Mesenchymal stem cell (in vitro differentiated cells and primary cell): ENCODE results near the gene MRPL38.

ENCODE experiments used
- DNase-seq: peaks from one replicate; pipeline ENCODE4 v3.0.0-alpha.2; 2013
- H2AFZ ChIP-seq: one replicate; pipeline ENCODE4 v1.6.1; 2013; ENCODE audit warnings: low read depth, mild to moderate bottlenecking, control low read depth, inconsistent platforms, low read length, moderate library complexity
- H2AK5ac ChIP-seq: 2 replicates; pipeline ENCODE4 v1.6.1; 2013; ENCODE audit warnings: low read length, moderate library complexity, mild to moderate bottlenecking, inconsistent platforms; ENCODE audit not compliant: severe bottlenecking
- H2BK120ac ChIP-seq: one replicate; pipeline ENCODE4 v1.6.1; 2013; ENCODE audit warnings: low read depth, mild to moderate bottlenecking, inconsistent platforms, low read length, moderate library complexity
- H2BK12ac ChIP-seq, 2 experiments: one replicate each; pipeline ENCODE4 v1.6.1; 2013; ENCODE audit warnings: inconsistent platforms in 2 of 2, low read length in 2 of 2, mild to moderate bottlenecking in 2 of 2, moderate library complexity in 2 of 2, control low read depth in 1 of 2
- H2BK15ac ChIP-seq: one replicate; pipeline ENCODE4 v1.6.1; 2013; ENCODE audit warnings: mild to moderate bottlenecking, low read depth, inconsistent platforms; ENCODE audit not compliant: poor library complexity, severe bottlenecking
- H2BK5ac ChIP-seq: 2 replicates; pipeline ENCODE4 v1.6.1; 2013; ENCODE audit warnings: low read depth, mild to moderate bottlenecking, low read length, control low read depth, inconsistent platforms; ENCODE audit not compliant: poor library complexity, severe bottlenecking
- H3K14ac ChIP-seq, 2 experiments: one replicate each; pipeline ENCODE4 v1.6.1; 2013; ENCODE audit warnings: inconsistent platforms in 2 of 2, low read length in 2 of 2, control low read depth in 1 of 2, mild to moderate bottlenecking in 1 of 2, moderate library complexity in 1 of 2
- H3K18ac ChIP-seq, 2 experiments: one replicate each; pipeline ENCODE4 v1.6.1; 2013; ENCODE audit warnings: inconsistent platforms in 2 of 2, low read length in 2 of 2, control low read depth in 1 of 2, low read depth in 1 of 2, mild to moderate bottlenecking in 1 of 2
- H3K23ac ChIP-seq, 2 experiments: one replicate each; pipeline ENCODE4 v1.6.1; 2013; ENCODE audit warnings: inconsistent platforms in 2 of 2, low read length in 2 of 2, mild to moderate bottlenecking in 2 of 2, moderate library complexity in 2 of 2, control low read depth in 1 of 2
- H3K27ac ChIP-seq: 2 replicates; pipeline ENCODE4 v1.5.1; 2013; ENCODE audit warnings: mild to moderate bottlenecking, moderate library complexity, low read length, control low read depth, inconsistent platforms; ENCODE audit not compliant: poor library complexity, severe bottlenecking
- H3K27me3 ChIP-seq, 2 experiments: 2 replicates each; pipeline versions ENCODE4 v1.6.1 to v1.7.0; 2013; ENCODE audit warnings: low read length in 2 of 2, mild to moderate bottlenecking in 2 of 2, moderate library complexity in 2 of 2, control low read depth in 1 of 2, inconsistent platforms in 1 of 2; ENCODE audit not compliant: control insufficient read depth in 1 of 2, insufficient read depth in 1 of 2
- H3K36me3 ChIP-seq, 2 experiments: 2 replicates each; pipeline versions ENCODE4 v1.6.1 to v1.7.0; 2013; ENCODE audit warnings: low read length in 2 of 2, control low read depth in 1 of 2, inconsistent platforms in 1 of 2, low read depth in 1 of 2, mild to moderate bottlenecking in 1 of 2; ENCODE audit not compliant: insufficient read depth in 2 of 2, control insufficient read depth in 1 of 2
- H3K4ac ChIP-seq, 2 experiments: one replicate each; pipeline ENCODE4 v1.6.1; 2013; ENCODE audit warnings: inconsistent platforms in 2 of 2, low read length in 2 of 2, mild to moderate bottlenecking in 2 of 2, moderate library complexity in 2 of 2, control low read depth in 1 of 2, low read depth in 1 of 2
- H3K4me1 ChIP-seq: 2 replicates; pipeline ENCODE4 v1.6.1; 2013; ENCODE audit warnings: low read depth, low read length, control low read depth; ENCODE audit not compliant: control insufficient read depth, insufficient read depth
- H3K4me2 ChIP-seq: 2 replicates; pipeline ENCODE4 v1.6.1; 2013; ENCODE audit warnings: low read length, mild to moderate bottlenecking, inconsistent platforms; ENCODE audit not compliant: poor library complexity, severe bottlenecking
- H3K4me3 ChIP-seq, 2 experiments: 2 replicates each; pipeline versions ENCODE4 v1.5.1 to v1.7.0; 2013; ENCODE audit warnings: low read length in 2 of 2, mild to moderate bottlenecking in 2 of 2, control low read depth in 1 of 2, low read depth in 1 of 2; ENCODE audit not compliant: insufficient read depth in 1 of 2
- H3K79me1 ChIP-seq: replicated peaks from 2 replicates; pipeline ENCODE4 v1.6.1; 2013; ENCODE audit warnings: mild to moderate bottlenecking, control low read depth, low read length, inconsistent platforms; ENCODE audit not compliant: poor library complexity, severe bottlenecking
- H3K9ac ChIP-seq: 2 replicates; pipeline ENCODE4 v1.7.0; 2013; ENCODE audit warnings: mild to moderate bottlenecking, low read length, moderate library complexity
- H3K9me3 ChIP-seq: 2 replicates; pipeline ENCODE4 v1.7.0; 2013; ENCODE audit warnings: mild to moderate bottlenecking, low read length; ENCODE audit not compliant: control insufficient read depth
- H4K8ac ChIP-seq: one replicate; pipeline ENCODE4 v1.6.1; 2013; ENCODE audit warnings: inconsistent platforms, mild to moderate bottlenecking, low read length, moderate library complexity
- H4K91ac ChIP-seq: one replicate; pipeline ENCODE4 v1.6.1; 2013; ENCODE audit warnings: mild to moderate bottlenecking, low read length, inconsistent platforms
- WGBS: methylation state at CpG from one replicate; pipeline ENCODE4 v1.1.7; 2013; ENCODE audit warnings: mixed read lengths; 5-methylcytosine and 5-hydroxymethylcytosine counted together

The MRPL38 gene

GRCh38 chr17:75927286-75927922 is 22.7 kb upstream of the MRPL38 start:
- H3K4me2 ChIP-seq = no peak overlapping the region
- H3K4me3 ChIP-seq = no peak overlapping the region
- no peak overlapping the region for H2BK5ac ChIP-seq
- H3K18ac ChIP-seq = no peak overlapping the region
- H3K23ac ChIP-seq = no peak overlapping the region
- no peaks in the 10 kb centered on the region for H3K79me1 ChIP-seq
- H3K9me3 ChIP-seq = no peaks in the 10 kb centered on the region
- no peak overlapping the region for H2AFZ ChIP-seq
- no peak overlapping the region for H2AK5ac ChIP-seq
- no peak overlapping the region for H2BK15ac ChIP-seq
- no peak overlapping the region for H2BK12ac ChIP-seq
- no peaks in the 10 kb centered on the region for H3K27me3 ChIP-seq
- WGBS = 84% methylated on average over 6 of the region's 6 CpGs
- H4K91ac ChIP-seq = no peak overlapping the region
- no peak overlapping the region for H3K27ac ChIP-seq
- H3K4ac ChIP-seq = no peak overlapping the region
- peak; percentile 23 for DNase-seq
- no peaks in the 10 kb centered on the region for H3K4me1 ChIP-seq
- no peak overlapping the region for H2BK120ac ChIP-seq
- no peak overlapping the region for H3K14ac ChIP-seq
- no peak overlapping the region for H4K8ac ChIP-seq
- no peak overlapping the region for H3K9ac ChIP-seq
- peaks cover 18 to 45% of the 10 kb centered on the region in 2 experiments for H3K36me3 ChIP-seq

- Histone ChIP-seq H2BK5ac (no peak overlapping the region), H3K79me1 (no peaks in the 10 kb centered on the region), H3K36me3 (peaks cover 24 to 50% of the 10 kb centered on the region in 2 experiments), H3K23ac (no peak overlapping the region), H2BK120ac (no peak overlapping the region), H3K14ac (no peak overlapping the region), H3K27me3 (no peaks in the 10 kb centered on the region), H3K9me3 (no peaks in the 10 kb centered on the region), H4K91ac (no peak overlapping the region), H4K8ac (no peak overlapping the region), H2BK15ac (no peak overlapping the region), H2BK12ac (no peak overlapping the region), H3K18ac (no peak overlapping the region), H3K4ac (no peak overlapping the region), H3K4me1 (no peaks in the 10 kb centered on the region), H2AK5ac (no peak overlapping the region), H3K27ac (no peak overlapping the region), H3K4me3 (no peak overlapping the region), H3K4me2 (no peak overlapping the region), H3K9ac (no peak overlapping the region), H2AFZ (no peak overlapping the region)
- no peak for DNase-seq
- WGBS = 91% methylated on average over 4 of the region's 4 CpGs
Observed at GRCh38 chr17:75926456-75926855, 21.8 kb upstream of the MRPL38 start.

GRCh38 chr17:75925912-75926311 is 21.2 kb upstream of the MRPL38 start:
- H3K18ac ChIP-seq = no peak overlapping the region
- no peak overlapping the region for H2AFZ ChIP-seq

GRCh38 chr17:75925103-75925502 is 20.4 kb upstream of the MRPL38 start:
- no peak overlapping the region for H2AK5ac ChIP-seq
- no peak overlapping the region for H3K4ac ChIP-seq
- peaks cover 25 to 45% of the 10 kb centered on the region in 2 experiments for H3K36me3 ChIP-seq
- H3K4me2 ChIP-seq = no peak overlapping the region
- no peak overlapping the region for H3K9ac ChIP-seq
- no peak overlapping the region for H2BK120ac ChIP-seq
- H2AFZ ChIP-seq = no peak overlapping the region
- no peak overlapping the region for H4K8ac ChIP-seq
- H4K91ac ChIP-seq = no peak overlapping the region
- H3K9me3 ChIP-seq = no peaks in the 10 kb centered on the region
- no peak overlapping the region for H3K23ac ChIP-seq
- H3K4me1 ChIP-seq = peaks cover under 1% of the 10 kb centered on the region
- H2BK5ac ChIP-seq = no peak overlapping the region
- H2BK12ac ChIP-seq = no peak overlapping the region
- H3K27ac ChIP-seq = no peak overlapping the region
- H3K4me3 ChIP-seq = no peak overlapping the region
- no peak for DNase-seq
- H3K14ac ChIP-seq = no peak overlapping the region
- H3K79me1 ChIP-seq = no peaks in the 10 kb centered on the region
- H2BK15ac ChIP-seq = no peak overlapping the region
- 96% methylated on average over 10 of the region's 11 CpGs for WGBS
- no peak overlapping the region for H3K18ac ChIP-seq
- no peaks in the 10 kb centered on the region for H3K27me3 ChIP-seq

More at GRCh38 chr17:75925912-75926311, 21.2 kb upstream of the MRPL38 start:
- H2AK5ac ChIP-seq = no peak overlapping the region
- no peaks in the 10 kb centered on the region for H3K4me1 ChIP-seq
- H2BK12ac ChIP-seq = no peak overlapping the region
- H4K8ac ChIP-seq = no peak overlapping the region
- H3K9ac ChIP-seq = no peak overlapping the region
- no peak overlapping the region for H2BK15ac ChIP-seq
- no peak for DNase-seq
- no peaks in the 10 kb centered on the region for H3K9me3 ChIP-seq
- H2BK5ac ChIP-seq = no peak overlapping the region
- H3K27me3 ChIP-seq = no peaks in the 10 kb centered on the region
- no peak overlapping the region for H3K4ac ChIP-seq
- 97% methylated on average over 15 of the region's 15 CpGs for WGBS
- H3K27ac ChIP-seq = no peak overlapping the region
- no peak overlapping the region for H3K23ac ChIP-seq
- no peak overlapping the region for H2BK120ac ChIP-seq
- no peak overlapping the region for H3K4me3 ChIP-seq
- peaks cover 24 to 46% of the 10 kb centered on the region in 2 experiments for H3K36me3 ChIP-seq
- H3K4me2 ChIP-seq = no peak overlapping the region
- no peaks in the 10 kb centered on the region for H3K79me1 ChIP-seq
- H3K14ac ChIP-seq = no peak overlapping the region
- H4K91ac ChIP-seq = no peak overlapping the region
